ENCODE measurements around the gene MYMX.

DNA sequence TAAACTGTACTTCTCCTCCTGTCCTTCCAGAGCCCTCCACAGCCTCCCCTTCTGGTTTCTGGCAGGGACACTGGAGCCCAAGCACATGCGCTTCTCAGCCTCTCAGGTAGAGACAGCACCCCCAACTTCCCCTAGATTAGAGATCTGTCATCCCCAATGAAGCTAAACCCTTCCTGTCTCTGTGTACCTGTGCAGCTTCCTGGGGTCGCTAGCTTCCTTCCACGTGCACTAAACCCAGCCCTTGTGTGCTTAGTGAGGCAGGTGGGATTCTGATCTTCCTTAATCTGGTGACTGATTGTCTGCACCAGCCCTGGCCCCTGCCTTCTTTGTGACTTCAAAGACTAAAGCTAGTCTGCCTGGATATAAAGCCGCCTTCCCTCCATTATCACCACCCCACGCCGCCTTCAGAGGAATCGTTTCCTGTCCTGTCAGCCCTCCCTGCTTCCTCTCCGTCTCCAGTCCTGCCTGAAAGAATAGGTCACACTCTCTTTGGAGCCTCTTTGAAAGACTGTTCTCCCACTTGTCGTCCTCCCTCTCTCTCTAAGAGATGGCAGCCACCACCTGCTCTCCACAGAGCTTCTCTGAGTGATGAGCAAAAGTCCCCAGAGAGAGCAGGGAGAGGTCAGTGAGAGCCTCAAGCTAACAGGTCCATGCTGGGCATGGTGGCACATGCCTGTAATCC lies 30.6 kb upstream of the MYMX start:
- no peak for TF ChIP-seq POLR2A (IDR thresholded peaks at IDR 0.05; ENCODE audit: low read depth, low read length)
- TF ChIP-seq MAZ (IDR thresholded peaks at IDR 0.05; ENCODE audit: borderline replicate concordance, low read depth, low read length) = no peak
- no peak for TF ChIP-seq RFX5 (IDR thresholded peaks at IDR 0.05; ENCODE audit: low read depth, low read length)
- TF ChIP-seq SMC3 (IDR thresholded peaks at IDR 0.05; ENCODE audit: low read depth, low read length) = no peak
- TF ChIP-seq, protein P1, sequence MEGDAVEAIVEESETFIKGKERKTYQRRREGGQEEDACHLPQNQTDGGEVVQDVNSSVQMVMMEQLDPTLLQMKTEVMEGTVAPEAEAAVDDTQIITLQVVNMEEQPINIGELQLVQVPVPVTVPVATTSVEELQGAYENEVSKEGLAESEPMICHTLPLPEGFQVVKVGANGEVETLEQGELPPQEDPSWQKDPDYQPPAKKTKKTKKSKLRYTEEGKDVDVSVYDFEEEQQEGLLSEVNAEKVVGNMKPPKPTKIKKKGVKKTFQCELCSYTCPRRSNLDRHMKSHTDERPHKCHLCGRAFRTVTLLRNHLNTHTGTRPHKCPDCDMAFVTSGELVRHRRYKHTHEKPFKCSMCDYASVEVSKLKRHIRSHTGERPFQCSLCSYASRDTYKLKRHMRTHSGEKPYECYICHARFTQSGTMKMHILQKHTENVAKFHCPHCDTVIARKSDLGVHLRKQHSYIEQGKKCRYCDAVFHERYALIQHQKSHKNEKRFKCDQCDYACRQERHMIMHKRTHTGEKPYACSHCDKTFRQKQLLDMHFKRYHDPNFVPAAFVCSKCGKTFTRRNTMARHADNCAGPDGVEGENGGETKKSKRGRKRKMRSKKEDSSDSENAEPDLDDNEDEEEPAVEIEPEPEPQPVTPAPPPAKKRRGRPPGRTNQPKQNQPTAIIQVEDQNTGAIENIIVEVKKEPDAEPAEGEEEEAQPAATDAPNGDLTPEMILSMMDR (conservative IDR thresholded peaks at IDR 0.05; ENCODE audit: low read depth, low read length) = no peak

Measured in IMR-90 (cell line).